ENCODE results near the gene FUBP3. TPM values are rescaled to one million over a fixed set of nuclear protein-coding genes. Genes with fewer than 3 reads are reported as not detected.

FUBP3 gene
- total RNA-seq, 4 donors from 2014 or later: 33.1 to 59.9 (median 37.8) TPM

GRCh38 chr9:130687615-130688014, 108.2 kb downstream of the FUBP3 start:
- DNase-seq (ENCODE audit: low spot score in 2 of 2): no peak
- Histone ChIP-seq H3K27me3 (no peaks in the 10 kb centered on the region), H3K36me3 (no peaks in the 10 kb centered on the region), H3K27ac (no peak overlapping the region), H3K4me1 (peaks cover 0 to 8% (median 3%) of the 10 kb centered on the region in 4 donors), H3K9me3 (peaks cover 0 to 7% (median 0%) of the 10 kb centered on the region in 4 donors), H3K4me3 (no peak overlapping the region)
- TF ChIP-seq CTCF (IDR thresholded peaks at IDR 0.05) (no peak), EP300 (IDR thresholded peaks at IDR 0.05) (no peak), POLR2A (IDR thresholded peaks at IDR 0.05) (no peak)
- WGBS, 2 donors: 89 to 92% methylated on average over 2 of the region's 2 CpGs

Small RNA genes lying within 50 kb of the gene (small RNA-seq; reads per million reads assigned to genes)
- not detected for gene MIR6856

Other genes starting within 250 kb of the FUBP3 start
- gene ASS1, start 134.6 kb upstream of the FUBP3 start, total RNA-seq: 100 to 1,000 TPM; 170 to 375 (median 297) TPM
- not detected for gene PRDM12, start 85.0 kb downstream of the FUBP3 start, total RNA-seq
- 10 to 100 TPM; 17.3 to 26.7 (median 24.9) TPM for gene EXOSC2, start 114.2 kb downstream of the FUBP3 start, total RNA-seq

Measured in tibial nerve (tissue), 4 donors.